NCI-H82 treated with DMSO at 0.1 percent for 48 hours (cell line): ENCODE measurements around the gene SUN2.

Source experiments
- DNase-seq: peaks from one replicate; lab custom pipeline; 2025; ENCODE audit not compliant: unreplicated experiment; lab: John Stamatoyannopoulos, UW

The SUN2 gene

GRCh38 chr22:38777087-38777671 is 21.4 kb upstream of the SUN2 start:
- no peak for DNase-seq

- no peak for DNase-seq
Observed at GRCh38 chr22:38776086-38776485, 20.3 kb upstream of the SUN2 start.

GRCh38 chr22:38775656-38776055 is 19.9 kb upstream of the SUN2 start:
- DNase-seq = no peak

GRCh38 chr22:38774496-38775166 is 18.8 kb upstream of the SUN2 start:
- DNase-seq = no peak

- DNase-seq = no peak
Observed at GRCh38 chr22:38773363-38773946, 17.7 kb upstream of the SUN2 start.

GRCh38 chr22:38772623-38772873 is 16.8 kb upstream of the SUN2 start:
- DNase-seq = no peak

GRCh38 chr22:38770257-38770949 is 14.6 kb upstream of the SUN2 start:
- DNase-seq = no peak

- DNase-seq = no peak
Observed at GRCh38 chr22:38768036-38768435, 12.2 kb upstream of the SUN2 start.

GRCh38 chr22:38767313-38767712 is 11.5 kb upstream of the SUN2 start:
- DNase-seq = no peak

- DNase-seq = no peak
Observed at GRCh38 chr22:38766076-38766777, 10.4 kb upstream of the SUN2 start.

- DNase-seq = no peak
Observed at GRCh38 chr22:38762551-38762983, 6.8 kb upstream of the SUN2 start.

GRCh38 chr22:38761202-38762162 is 5.7 kb upstream of the SUN2 start:
- DNase-seq = no peak

GRCh38 chr22:38760477-38761201 is 4.8 kb upstream of the SUN2 start:
- DNase-seq = no peak

GRCh38 chr22:38759005-38759404 is 3.2 kb upstream of the SUN2 start:
- DNase-seq = no peak

GRCh38 chr22:38758276-38758945 is 2.6 kb upstream of the SUN2 start:
- no peak for DNase-seq

- no peak for DNase-seq
Observed at GRCh38 chr22:38757464-38757757, 1.6 kb upstream of the SUN2 start.

- DNase-seq = no peak
Observed at GRCh38 chr22:38756711-38757463, 1.1 kb upstream of the SUN2 start.

- DNase-seq = no peak
Observed at GRCh38 chr22:38755155-38755910, 465 bp downstream of the SUN2 start.
